Esophagus squamous epithelium (tissue), 4 donors: ENCODE data around the gene FOSB.

Source experiments
- CTCF ChIP-seq, 6 experiments: fragments of 450-650 bp in 4 of 6; fragments of 200-600 bp in 2 of 6; sonication (generic) in 2 of 6; IDR thresholded peaks; one replicate each; pipeline ENCODE4 v1.5.1; 2016 to 2019; ENCODE audit warnings: antibody characterized with exemption in 6 of 6, mild to moderate bottlenecking in 4 of 6, moderate library complexity in 4 of 6
- POLR2A ChIP-seq, 4 donors: fragments of 450-650 bp; IDR thresholded peaks; one replicate each; pipeline ENCODE4 v1.6.1; 2017; ENCODE audit warnings: antibody characterized with exemption in 4 of 4, mild to moderate bottlenecking in 4 of 4, moderate library complexity in 3 of 4

- TF ChIP-seq POLR2A (IDR thresholded peaks at IDR 0.05) (no peak), CTCF (IDR thresholded peaks at IDR 0.05) (no peak)
These were observed 711 bp upstream of the FOSB start for GRCh38 chr19:45467115-45467455.
